Fibroblast of gingiva (primary cell): Measurements from ENCODE around the gene KYAT1.
A peak's percentile ranks its signal among the peaks of the same experiment; 100 is the strongest.

Experiments
- DNase-seq: peaks from one replicate; pipeline ENCODE4 v3.0.0-alpha.2; 2011; ENCODE audit warnings: low read depth

Gene KYAT1

GRCh38 chr9:128838338-128838737, 43.4 kb downstream of the KYAT1 start:
- no peak for DNase-seq

GRCh38 chr9:128836509-128837145, 45.1 kb downstream of the KYAT1 start:
- DNase-seq: no peak

DNA sequence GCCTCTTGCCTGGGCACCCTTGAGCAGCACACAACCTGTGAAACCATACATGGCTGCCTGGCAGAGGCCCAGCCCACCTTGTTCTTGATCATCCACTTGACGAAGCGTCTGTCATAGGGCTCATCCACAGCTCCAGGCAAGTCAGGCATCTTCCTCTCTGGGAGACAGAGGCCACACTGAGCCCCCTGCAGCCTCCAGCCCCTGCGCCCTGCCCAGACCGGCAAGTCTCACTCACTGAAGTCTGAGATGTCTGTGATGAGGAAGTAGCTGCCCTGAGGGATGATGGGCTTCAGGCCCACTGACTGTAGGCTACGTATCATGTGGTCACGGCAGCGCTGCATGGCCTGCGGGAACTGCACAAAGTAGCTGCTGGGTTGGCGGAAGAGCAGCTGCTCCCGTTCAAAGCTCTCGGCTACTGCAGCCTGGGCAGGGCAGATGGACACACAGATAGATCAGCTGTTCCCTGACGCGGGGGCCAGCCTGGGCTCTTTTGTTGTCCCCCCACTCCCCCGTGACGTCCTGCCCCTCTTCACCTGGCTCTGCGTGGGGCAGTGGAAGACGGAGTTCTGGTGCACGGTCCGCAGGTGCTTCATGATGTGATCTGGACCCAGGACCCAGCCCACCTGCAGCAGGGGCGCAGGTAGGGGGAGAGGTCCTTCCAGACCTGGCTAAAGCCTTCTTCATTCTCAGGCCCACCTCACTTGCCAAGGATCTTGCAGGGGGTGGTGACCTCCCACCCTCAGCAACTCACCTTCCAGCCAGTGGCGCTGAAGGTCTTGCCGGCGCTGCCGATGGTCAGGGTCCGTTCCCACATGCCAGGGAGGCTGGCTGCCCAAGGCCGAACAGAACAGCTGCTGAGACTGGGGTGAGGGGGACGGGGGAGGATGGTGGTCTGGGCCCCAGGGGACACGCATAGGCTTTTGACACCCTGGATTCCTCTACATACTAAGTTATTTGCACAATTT, 46.2 kb downstream of the KYAT1 start:
- no peak for DNase-seq

DNA sequence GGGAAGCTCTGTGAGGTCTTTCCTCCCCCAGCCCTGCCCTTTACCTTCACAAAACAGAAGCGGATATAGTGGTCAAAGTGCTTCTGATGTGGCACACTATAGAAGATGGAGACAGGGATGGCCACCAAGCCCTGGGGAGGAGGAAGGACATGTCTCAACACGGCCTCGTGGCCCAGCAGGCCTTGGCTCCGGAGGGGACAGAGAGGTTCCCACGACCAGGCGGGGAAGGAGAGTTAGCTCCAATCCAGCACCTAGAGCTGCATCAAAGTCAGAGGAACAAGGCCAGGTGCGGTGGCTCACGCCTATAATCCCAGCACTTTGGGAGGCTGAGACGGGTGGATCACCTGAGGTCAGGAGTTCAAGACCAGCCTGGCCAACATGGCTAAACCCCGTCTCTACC, 48.1 kb downstream of the KYAT1 start:
- no peak for DNase-seq

GRCh38 chr9:128829477-128830251, 52.1 kb downstream of the KYAT1 start, which contains the start of gene SPOUT1:
SPOUT1 (minus strand) TSS chr9:128829794; CDS start chr9:128829780, 14 bp downstream.
- peak; percentile 86 for DNase-seq

DNA sequence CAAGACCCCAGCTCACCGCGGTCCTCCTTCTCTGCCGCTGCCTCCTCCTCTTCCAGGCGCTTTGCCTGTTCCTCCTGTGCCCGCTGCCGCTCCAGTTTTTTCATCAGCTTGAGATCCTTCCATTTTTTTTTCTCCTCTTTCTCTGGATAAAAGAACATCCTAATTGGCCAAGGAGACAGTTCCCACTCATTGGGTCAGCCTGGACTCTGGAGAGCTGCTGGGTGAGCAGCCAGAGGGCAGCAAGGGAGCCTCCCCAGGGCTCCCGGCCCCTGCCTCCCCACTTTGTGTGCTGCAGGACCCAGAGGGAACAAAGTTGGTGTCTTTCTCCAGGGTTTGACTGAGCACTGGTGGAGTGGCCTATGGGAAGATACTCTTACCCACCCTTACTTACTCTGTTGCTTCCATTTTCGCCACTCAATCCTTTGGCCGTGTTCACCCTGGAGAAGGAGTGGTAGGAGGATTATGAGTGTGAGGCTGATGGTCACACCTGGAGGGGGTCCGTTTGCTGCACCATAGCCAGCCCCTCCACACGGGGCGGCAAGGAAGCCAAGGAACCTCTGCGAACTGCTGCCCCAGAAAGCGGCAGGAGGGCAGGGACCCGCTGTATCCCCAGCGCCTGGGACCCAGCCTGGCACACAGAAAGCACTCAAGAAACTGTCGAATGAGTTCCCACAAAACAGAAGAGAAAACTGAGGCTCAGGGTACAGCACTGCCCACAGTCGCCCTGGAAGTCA, 52.9 kb downstream of the KYAT1 start:
- no peak for DNase-seq

GRCh38 chr9:128828267-128828666, 53.5 kb downstream of the KYAT1 start:
- DNase-seq: no peak

- DNase-seq: no peak
These were observed 55.6 kb downstream of the KYAT1 start for GRCh38 chr9:128825923-128826700.

DNA sequence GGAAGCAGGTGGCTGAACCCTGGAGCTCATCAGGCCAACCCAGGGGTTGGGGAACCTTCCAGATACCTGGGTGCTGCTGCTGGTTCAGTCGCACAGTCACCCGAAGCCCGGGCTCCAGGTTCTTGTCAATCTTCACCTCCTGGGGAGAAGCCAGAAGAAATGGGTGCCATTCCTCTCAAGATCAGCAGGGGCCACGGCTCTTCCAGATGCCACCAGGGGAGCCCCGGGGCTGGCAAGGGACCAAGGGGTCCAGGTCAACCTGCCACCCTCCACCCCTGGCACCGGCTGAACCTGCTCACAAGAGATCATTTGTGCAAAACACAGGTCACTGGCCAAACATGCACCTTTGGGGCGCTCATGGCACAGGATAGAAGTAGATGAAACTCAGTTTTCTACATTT, 56.8 kb downstream of the KYAT1 start:
- no peak for DNase-seq

DNA sequence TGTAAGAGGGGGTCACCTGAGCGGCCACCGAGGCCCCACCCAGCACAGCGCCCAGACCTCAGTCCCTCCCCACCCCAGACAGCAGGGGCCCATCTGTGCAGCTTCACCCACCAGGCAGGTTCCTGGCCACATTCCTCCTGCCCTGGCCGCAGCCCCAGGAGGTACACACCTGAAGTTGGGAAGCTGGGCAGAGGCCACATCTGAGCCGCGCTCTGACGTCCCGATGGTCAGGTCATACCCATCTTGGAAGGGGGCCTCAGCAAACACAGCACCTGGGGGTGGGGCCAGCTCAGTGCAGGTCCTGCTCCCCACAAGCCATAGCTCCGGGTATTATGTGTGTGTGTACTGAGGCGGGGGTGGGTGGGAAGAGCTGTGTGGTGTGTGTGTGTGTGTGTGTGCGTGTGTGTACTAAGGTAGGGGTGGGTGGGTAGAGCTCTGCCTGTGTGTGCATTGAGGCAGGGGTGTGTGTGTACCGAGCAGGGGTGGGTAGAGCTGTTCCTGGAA, 57.8 kb downstream of the KYAT1 start:
- DNase-seq: no peak

DNA sequence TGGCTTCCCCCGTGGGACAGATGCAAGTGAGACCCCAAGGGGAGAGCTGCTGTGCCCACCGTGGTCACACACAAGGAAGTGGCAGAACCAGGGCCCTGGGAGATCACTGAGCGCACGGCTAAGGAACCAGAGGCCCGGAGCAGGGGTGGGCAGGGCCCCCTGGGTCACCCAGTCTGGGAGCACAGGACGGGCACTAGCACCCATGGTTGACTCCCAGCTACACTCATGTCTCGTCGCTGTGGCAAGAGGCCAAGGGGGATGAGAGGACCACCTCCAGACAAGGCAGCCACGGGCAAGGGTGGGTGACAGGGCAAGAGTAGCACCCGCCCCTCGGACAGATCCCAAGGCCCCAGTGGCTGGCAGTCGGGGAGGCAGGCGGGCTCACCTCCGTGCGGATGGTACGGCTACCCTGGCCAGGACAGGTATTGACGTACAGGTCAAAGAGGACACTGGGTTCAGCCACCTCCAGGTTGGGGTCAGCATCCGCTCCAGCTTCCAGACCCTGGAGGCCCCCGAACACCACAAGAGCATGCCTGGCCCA, 58.3 kb downstream of the KYAT1 start:
- no peak for DNase-seq

- no peak for DNase-seq
These were observed 59.2 kb downstream of the KYAT1 start for GRCh38 chr9:128822407-128823042.

DNA sequence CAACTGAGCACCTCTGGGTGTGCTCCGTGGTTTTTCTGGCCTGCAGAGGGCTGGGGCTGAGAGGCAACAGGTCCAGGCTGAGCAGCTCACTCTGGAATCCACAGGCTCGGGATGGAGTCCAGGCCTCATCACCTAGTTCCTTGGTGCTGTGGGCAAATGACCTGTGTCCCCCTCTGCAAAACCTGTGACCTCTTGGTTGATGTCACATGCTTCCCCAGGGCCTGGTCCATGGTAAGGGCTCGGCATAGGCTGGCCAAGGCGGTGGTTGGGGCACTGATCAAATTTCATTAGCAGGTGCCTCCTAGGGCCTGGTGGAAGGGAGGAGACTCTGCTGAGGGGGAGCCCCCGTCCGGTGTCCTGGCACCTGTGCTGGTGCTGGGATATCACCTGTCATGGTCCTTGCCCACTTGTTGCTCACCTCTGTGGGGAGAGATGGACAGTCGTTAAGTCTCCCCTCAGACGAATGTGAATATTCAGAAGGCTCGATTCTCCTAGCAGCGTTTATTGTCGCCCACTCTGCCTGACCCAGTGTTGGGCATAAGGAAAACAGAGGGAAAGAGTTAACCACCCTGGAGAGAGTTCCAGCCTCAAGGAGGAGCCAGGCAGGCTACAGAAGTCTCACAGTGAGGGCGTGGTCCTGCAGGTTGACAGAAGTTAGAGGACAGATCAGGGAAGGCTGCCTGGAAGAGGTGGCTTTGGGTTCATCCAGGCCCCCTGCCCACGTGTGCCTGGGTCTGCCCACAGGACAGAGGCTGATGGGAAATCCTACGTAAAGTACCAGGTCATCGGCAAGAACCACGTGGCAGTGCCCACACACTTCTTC, 60.0 kb downstream of the KYAT1 start:
- DNase-seq: no peak

- DNase-seq: no peak
These were observed 60.8 kb downstream of the KYAT1 start for GRCh38 chr9:128820665-128821583.

DNA sequence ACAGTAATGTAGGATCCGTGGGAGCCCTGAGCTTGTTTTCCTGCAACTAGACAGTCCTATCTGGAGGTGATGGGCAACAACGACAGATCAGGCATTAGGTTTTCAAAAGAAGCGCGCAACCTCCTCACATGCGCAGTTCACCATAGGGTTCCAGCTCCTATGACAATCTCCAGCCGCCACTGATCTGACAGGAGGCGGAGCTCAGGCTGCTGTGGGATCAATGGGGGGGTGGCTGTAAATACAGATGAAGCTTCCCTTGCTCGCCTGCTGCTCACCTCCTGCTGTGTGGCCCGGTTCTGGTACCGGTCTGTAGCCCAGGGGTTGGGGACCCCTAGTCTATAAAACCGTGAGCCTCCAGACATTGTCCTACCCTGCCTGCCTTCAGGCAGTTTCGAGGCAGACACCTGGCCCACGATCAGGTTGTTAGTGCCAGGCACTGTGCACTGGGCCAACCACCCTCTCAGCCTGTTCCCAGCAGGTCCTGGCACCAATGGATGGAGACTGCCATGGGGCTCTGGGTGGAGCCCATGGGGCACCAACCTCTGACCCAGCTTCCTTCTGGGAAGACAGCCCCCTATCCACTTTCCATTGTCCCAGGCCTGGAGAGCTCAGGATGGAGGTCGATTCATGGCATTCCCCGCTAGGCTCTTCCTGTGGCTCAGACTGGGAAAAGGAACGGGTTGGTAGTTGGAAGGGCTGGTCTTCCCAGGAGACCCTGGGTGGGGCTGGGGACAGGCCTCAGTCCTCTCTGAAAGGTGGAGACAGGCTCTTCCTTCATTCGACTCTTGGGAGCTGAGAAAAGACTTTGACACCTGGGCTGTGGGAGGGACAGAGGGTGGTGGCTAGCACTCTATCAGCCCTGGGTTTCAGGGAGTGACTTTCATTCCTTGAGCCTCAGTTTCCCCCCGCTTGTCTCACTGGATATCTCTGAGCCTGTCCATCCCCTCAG, 61.8 kb downstream of the KYAT1 start:
- no peak for DNase-seq

DNA sequence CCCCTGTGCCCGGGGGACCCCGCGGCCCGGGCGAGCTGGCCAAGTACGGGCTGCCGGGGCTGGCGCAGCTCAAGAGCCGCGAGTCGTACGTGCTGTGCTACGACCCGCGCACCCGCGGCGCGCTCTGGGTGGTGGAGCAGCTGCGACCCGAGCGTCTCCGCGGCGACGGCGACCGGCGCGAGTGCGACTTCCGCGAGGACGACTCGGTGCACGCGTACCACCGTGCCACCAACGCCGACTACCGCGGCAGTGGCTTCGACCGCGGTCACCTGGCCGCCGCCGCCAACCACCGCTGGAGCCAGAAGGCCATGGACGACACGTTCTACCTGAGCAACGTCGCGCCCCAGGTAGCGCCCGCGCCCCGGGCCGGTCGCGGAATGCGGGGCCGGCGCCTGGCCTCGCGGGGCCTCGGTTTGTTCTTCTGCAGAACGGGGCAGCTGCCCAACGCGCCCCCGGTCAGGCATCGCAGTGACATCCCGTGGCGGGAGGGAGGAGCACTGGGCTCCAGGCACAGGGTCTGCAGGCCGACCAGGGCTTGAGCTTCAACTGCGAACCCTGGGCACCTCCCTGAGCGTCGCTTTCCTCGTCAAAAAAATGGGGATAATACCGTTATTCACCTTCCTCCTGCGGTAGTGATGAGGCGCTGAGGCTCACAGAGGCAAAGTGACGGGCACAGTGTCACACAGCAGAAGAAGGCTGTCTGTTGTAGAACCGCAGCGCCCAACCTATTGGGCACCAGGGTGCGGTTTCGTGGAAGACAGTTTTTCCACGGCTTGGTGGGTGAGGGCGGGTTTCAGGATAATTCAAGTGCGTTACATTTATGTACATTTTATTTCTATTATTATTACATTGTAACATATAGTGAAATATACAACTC, 62.7 kb downstream of the KYAT1 start:
- no peak for DNase-seq
